ENCODE measurements around the gene GPR179. TPM values are rescaled to one million over a fixed set of nuclear protein-coding genes. Genes with fewer than 3 reads are reported as not detected.

GPR179 gene
- polyA plus RNA-seq, 1 donor from 2014 or later, result not detected

DNA sequence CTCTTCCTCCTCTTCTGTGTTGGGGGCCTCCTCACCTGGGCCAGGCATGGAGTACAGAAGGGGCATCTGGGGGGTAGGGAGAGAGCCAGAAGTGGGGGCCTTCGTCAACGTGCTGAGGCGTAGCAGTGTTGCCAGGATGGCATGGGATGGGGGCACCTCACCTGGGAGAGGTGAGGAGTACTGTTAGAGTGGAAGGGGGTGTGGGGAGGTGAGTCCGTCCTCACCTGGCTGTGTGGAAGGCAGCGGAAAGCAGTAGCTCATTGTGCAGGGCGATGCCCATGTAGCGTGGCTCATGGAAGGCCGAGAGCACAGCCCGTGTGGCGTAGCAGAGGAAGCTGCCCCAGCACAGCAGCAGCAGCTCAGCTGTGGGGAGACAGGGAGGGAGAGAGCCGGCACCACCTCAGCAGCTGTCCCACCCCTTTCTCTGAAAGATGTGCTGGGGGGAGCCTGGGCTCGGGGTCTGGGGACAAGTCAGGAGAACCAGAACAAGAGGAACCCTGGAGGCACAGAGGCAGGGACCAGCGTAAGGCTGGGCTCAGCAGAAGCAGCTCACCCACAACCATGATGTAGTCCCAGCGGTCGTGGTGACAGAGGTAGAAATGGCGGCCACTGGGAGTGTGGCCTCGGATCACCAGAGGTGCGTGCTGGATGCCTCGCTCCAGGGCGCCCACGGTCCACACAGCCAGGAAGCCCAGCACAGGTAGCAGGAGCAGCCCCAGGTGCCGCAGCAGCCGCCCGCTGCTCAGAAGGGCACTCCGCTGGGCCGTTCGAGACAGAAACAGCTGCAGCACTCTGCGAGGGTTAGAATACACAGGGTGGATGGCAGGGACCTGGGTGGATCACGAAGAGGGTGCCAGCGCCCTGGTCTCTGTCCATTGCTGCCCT is 9.0 kb downstream of the GPR179 start:
- Histone ChIP-seq H3K79me2 (replicated peaks; ENCODE audit: insufficient read depth, low read length) (no peaks in the 10 kb centered on the region), H2AFZ (ENCODE audit: low read depth, low read length) (no peak overlapping the region), H3K9me3 (ENCODE audit: low read length) (no peaks in the 10 kb centered on the region), H3K36me3 (ENCODE audit: insufficient read depth, low read length) (no peaks in the 10 kb centered on the region), H4K20me1 (ENCODE audit: insufficient read depth) (no peaks in the 10 kb centered on the region), H3K27me3 (ENCODE audit: insufficient read depth, low read depth, low read length) (no peaks in the 10 kb centered on the region), H3K4me2 (ENCODE audit: low read length) (no peak overlapping the region), H3K4me3 (ENCODE audit: low read length) (no peak overlapping the region), H3F3A (ENCODE audit: insufficient read depth, low read length, poor library complexity, severe bottlenecking) (no peaks in the 10 kb centered on the region), H3K27ac (ENCODE audit: low read length) (no peak overlapping the region), H3K9ac (ENCODE audit: low read length) (no peak overlapping the region), H3K9me2 (ENCODE audit: insufficient read depth, low read length) (no peaks in the 10 kb centered on the region)
- TF ChIP-seq POLR2AphosphoS5 (IDR thresholded peaks at IDR 0.05), result no peak
- TF ChIP-seq RAD21 (conservative IDR thresholded peaks at IDR 0.05), result no peak
- TF ChIP-seq MXI1 (conservative IDR thresholded peaks at IDR 0.05; ENCODE audit: poor library complexity, severe bottlenecking), result no peak
- TF ChIP-seq EZH2 (IDR thresholded peaks at IDR 0.05; ENCODE audit: borderline replicate concordance, insufficient read depth, low read length, poor library complexity, severe bottlenecking), result no peak
- TF ChIP-seq, protein P1, sequence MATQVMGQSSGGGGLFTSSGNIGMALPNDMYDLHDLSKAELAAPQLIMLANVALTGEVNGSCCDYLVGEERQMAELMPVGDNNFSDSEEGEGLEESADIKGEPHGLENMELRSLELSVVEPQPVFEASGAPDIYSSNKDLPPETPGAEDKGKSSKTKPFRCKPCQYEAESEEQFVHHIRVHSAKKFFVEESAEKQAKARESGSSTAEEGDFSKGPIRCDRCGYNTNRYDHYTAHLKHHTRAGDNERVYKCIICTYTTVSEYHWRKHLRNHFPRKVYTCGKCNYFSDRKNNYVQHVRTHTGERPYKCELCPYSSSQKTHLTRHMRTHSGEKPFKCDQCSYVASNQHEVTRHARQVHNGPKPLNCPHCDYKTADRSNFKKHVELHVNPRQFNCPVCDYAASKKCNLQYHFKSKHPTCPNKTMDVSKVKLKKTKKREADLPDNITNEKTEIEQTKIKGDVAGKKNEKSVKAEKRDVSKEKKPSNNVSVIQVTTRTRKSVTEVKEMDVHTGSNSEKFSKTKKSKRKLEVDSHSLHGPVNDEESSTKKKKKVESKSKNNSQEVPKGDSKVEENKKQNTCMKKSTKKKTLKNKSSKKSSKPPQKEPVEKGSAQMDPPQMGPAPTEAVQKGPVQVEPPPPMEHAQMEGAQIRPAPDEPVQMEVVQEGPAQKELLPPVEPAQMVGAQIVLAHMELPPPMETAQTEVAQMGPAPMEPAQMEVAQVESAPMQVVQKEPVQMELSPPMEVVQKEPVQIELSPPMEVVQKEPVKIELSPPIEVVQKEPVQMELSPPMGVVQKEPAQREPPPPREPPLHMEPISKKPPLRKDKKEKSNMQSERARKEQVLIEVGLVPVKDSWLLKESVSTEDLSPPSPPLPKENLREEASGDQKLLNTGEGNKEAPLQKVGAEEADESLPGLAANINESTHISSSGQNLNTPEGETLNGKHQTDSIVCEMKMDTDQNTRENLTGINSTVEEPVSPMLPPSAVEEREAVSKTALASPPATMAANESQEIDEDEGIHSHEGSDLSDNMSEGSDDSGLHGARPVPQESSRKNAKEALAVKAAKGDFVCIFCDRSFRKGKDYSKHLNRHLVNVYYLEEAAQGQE (IDR thresholded peaks at IDR 0.05; ENCODE audit: borderline replicate concordance), result no peak
- no peak for TF ChIP-seq CTCF (IDR thresholded peaks at IDR 0.05; ENCODE audit: poor library complexity, severe bottlenecking)
- TF ChIP-seq SMC3 (conservative IDR thresholded peaks at IDR 0.05; ENCODE audit: poor library complexity), result no peak
- no peak for TF ChIP-seq EP300 (conservative IDR thresholded peaks at IDR 0.05; ENCODE audit: poor library complexity, severe bottlenecking)
- no peak for TF ChIP-seq TAF1 (IDR thresholded peaks at IDR 0.05; ENCODE audit: low read depth)

DNA sequence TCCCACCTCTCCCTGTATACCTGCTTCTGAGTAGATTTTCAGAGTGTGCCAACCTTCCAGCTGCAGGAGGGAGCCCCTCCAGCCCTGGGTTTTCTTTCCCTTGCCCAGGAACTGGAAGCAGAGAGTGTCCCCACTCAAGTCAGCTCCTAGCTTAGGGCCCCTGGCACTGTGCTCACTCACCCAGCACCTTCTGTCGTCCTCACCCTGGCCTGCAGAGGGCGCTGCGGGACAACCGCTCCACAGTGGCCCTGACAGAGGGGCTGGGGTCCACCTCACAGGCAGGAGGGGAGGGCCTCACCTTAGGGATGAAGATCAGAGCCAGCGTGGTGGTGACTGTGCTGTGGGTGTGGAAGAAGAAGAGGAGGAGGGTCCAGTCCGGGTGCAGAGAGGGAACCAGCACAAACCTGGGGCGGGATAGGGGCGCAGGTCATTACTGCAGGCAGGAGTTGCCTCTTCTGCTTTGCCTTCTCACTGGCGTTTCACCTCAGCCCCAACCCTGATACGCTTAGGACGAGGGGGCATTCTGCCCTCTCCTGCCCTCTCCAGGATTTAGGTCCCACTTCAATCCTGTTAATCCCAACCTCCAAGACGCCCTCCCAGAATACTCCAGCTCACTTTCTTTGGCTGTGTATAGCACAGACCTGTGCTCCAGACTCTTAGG is 10.0 kb downstream of the GPR179 start:
- Histone ChIP-seq H3K9me2 (ENCODE audit: insufficient read depth, low read length) (no peaks in the 10 kb centered on the region), H4K20me1 (ENCODE audit: insufficient read depth) (no peaks in the 10 kb centered on the region), H3F3A (ENCODE audit: insufficient read depth, low read length, poor library complexity, severe bottlenecking) (no peaks in the 10 kb centered on the region), H3K9me3 (ENCODE audit: low read length) (no peaks in the 10 kb centered on the region), H3K9ac (ENCODE audit: low read length) (no peak overlapping the region), H3K36me3 (ENCODE audit: insufficient read depth, low read length) (no peaks in the 10 kb centered on the region), H3K79me2 (replicated peaks; ENCODE audit: insufficient read depth, low read length) (no peaks in the 10 kb centered on the region), H3K27ac (ENCODE audit: low read length) (no peak overlapping the region), H3K4me3 (ENCODE audit: low read length) (no peak overlapping the region), H3K4me2 (ENCODE audit: low read length) (no peak overlapping the region), H2AFZ (ENCODE audit: low read depth, low read length) (no peak overlapping the region), H3K27me3 (ENCODE audit: insufficient read depth, low read depth, low read length) (no peaks in the 10 kb centered on the region)
- TF ChIP-seq CTCF (IDR thresholded peaks at IDR 0.05; ENCODE audit: poor library complexity, severe bottlenecking), result peak; percentile 42
- TF ChIP-seq EZH2 (IDR thresholded peaks at IDR 0.05; ENCODE audit: borderline replicate concordance, insufficient read depth, low read length, poor library complexity, severe bottlenecking), result no peak
- no peak for TF ChIP-seq MXI1 (conservative IDR thresholded peaks at IDR 0.05; ENCODE audit: poor library complexity, severe bottlenecking)
- TF ChIP-seq EP300 (conservative IDR thresholded peaks at IDR 0.05; ENCODE audit: poor library complexity, severe bottlenecking), result no peak
- TF ChIP-seq TAF1 (IDR thresholded peaks at IDR 0.05; ENCODE audit: low read depth), result no peak
